WTC11 (cell line): Measurements from ENCODE around the gene CCDC24.

ENCODE experiments used
- ETV6 ChIP-seq: sonication (generic); formaldehyde crosslinking; IDR thresholded peaks from 2 replicates; pipeline ENCODE4 v1.8.1; 2022; ENCODE audit warnings: mild to moderate bottlenecking, missing genetic modification reagents
- TF ChIP-seq, protein P1 (sequence below): sonication (generic); formaldehyde crosslinking; IDR thresholded peaks from 2 replicates; pipeline ENCODE4 v1.8.0; 2022; ENCODE audit warnings: mild to moderate bottlenecking, missing genetic modification reagents
- TF ChIP-seq, protein P2 (sequence below): fragments of 200-600 bp; IDR thresholded peaks from 2 replicates; pipeline ENCODE4 v1.8.0; 2022; ENCODE audit warnings: antibody characterized with exemption
- TF ChIP-seq, protein P3 (sequence below): sonication (generic); formaldehyde crosslinking; IDR thresholded peaks from 2 replicates; pipeline ENCODE4 v1.8.1; 2023; ENCODE audit warnings: mild to moderate bottlenecking, missing genetic modification reagents, moderate library complexity

DNA sequence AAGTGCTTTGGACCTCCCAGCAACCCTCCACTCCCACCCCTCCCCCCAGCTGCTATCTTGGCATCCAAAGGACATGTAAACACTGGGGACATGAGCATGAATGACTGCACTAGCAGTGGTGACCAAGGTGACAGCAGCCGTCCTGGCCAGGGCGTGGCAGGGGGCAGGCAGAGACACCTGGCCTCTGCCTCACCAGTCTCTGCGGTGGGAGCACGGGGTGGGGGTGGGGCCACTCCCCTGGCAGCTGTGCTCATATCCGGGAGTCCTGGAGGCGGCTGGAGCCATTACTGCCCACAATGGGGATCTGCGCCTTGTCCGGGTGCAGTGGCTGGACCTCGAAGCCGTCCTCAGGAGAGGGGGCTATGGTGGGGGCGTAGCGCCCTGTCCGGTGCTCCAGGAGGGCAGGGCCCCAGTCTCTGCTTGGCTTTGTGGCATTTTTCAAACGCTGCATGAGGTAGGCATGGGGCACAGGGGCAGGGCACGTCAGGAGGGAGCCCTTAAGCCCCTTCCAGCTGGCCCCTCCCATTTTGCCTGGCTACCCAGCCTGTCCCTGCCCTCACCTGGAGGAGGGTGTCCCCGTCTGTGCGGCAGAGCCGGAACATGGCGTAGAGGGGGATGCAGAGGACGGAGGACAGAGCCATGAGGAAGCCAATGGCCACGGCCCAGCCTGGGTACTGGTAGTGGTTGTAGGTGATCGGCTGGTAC, 6.0 kb downstream of the CCDC24 start:
- TF ChIP-seq, protein P1, sequence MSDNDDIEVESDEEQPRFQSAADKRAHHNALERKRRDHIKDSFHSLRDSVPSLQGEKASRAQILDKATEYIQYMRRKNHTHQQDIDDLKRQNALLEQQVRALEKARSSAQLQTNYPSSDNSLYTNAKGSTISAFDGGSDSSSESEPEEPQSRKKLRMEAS (CRISPR knock-in tag): no peak
- TF ChIP-seq, protein P2, sequence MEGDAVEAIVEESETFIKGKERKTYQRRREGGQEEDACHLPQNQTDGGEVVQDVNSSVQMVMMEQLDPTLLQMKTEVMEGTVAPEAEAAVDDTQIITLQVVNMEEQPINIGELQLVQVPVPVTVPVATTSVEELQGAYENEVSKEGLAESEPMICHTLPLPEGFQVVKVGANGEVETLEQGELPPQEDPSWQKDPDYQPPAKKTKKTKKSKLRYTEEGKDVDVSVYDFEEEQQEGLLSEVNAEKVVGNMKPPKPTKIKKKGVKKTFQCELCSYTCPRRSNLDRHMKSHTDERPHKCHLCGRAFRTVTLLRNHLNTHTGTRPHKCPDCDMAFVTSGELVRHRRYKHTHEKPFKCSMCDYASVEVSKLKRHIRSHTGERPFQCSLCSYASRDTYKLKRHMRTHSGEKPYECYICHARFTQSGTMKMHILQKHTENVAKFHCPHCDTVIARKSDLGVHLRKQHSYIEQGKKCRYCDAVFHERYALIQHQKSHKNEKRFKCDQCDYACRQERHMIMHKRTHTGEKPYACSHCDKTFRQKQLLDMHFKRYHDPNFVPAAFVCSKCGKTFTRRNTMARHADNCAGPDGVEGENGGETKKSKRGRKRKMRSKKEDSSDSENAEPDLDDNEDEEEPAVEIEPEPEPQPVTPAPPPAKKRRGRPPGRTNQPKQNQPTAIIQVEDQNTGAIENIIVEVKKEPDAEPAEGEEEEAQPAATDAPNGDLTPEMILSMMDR: no peak
- TF ChIP-seq ETV6 (CRISPR knock-in tag): no peak
- TF ChIP-seq, protein P3, sequence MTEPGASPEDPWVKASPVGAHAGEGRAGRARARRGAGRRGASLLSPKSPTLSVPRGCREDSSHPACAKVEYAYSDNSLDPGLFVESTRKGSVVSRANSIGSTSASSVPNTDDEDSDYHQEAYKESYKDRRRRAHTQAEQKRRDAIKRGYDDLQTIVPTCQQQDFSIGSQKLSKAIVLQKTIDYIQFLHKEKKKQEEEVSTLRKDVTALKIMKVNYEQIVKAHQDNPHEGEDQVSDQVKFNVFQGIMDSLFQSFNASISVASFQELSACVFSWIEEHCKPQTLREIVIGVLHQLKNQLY: no peak
